Right renal cortex interstitium (tissue), 3 donors: Measurements from ENCODE around the gene SMARCA2. TPM values are rescaled to one million over a fixed set of nuclear protein-coding genes. Genes with fewer than 3 reads are reported as not detected.

Experiments used
- DNase-seq, 3 donors: peaks; one replicate each; pipeline ENCODE4 v3.0.0-alpha.2; 2013; ENCODE audit warnings: low read depth in 3 of 3, low spot score in 2 of 3
- polyA plus RNA-seq, 3 donors: library from polyadenylated mRNA; unstranded; fragments of 120-200 nt; gene quantifications; one replicate each; pipeline ENCODE4 v1.2.1, GENCODE V29; 2013; ENCODE audit not compliant: insufficient read length in 3 of 3

The SMARCA2 gene
- polyA plus RNA-seq, 3 donors: 129 to 164 (median 163) TPM

DNA sequence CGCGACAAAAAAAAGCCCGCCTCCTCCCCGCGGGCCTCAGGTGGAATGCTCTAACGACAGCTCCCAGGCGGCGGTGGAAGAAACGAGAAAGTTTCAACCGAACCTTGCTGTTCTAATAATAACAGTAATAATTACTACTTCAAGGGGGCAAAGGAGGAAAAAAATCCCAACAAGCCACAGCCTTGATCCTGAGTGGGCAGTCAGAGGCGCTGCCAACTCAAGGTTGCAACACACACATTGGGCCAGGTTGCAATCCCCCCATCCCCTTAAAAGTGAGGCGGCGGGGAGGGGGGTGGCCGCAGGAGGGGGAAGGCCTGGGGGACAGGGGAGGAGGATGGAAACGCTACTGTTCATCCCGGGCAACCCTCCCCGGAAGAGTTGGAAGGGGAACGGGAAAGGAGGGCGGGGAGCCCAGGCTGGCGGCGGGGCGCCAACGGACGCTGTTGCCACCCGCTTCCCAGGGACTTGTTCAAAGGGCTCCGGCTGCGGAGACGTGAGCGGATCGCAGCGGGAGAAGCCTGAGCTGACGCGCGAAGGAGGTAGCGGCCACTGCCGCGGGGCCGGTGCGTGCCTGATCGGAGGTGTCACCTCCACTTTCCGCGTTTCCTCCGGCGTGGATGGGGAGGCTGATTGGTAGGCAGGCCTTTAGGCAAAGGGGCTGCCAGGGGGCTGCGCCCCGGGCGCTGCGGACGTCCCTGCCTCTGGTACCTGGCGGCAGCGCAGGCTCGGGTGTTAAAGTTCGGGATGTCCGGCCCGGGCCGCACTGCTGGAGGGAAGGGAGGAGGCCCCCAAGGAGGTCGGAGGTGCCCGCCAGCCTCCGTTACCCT, 647 bp downstream of the SMARCA2 start:
- no peak for DNase-seq

DNA sequence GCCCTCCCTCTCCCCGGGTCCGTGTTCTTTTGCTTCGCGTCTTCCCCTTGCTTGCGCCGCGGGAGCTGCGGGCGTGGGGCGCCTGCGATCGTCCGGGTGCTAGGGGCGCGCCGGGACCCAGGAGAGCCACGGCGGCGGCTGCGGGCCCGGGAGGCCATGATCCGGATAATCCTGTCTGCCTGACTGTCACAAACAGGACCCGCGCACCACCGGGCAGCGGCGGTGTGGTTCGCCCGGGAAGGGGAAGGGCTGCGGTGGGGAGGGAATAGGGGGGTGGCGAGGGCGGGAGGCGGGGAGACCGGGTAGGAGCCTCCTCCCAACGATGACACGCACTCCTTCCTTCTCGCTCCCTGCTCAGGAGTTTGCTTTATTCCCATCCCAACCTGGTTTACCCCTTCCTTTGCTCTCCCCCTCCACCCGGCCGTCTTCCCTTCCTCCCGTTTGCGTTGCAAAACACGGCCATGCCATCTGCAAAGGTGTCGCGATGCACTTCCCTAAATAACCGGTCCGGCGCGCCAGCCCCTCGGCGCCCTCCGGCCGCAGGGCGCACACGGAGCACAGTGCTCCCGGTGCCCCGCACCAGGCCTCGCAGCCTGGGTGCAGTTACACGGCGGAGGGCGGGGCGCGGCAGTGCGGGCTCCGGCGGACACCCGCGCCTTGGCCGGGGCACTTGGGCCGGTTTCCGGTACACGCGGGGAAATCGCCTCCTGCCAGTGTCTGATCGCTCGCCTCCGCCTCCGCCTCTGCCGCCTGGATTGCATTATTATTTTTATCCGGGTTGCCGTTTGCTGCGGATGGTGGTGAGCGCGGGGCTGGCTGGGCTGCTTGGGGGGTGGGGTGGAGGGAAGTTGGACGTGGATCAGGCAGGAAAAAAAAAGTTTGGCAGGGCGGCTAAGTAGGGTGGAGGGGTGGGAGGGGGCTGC, 1.5 kb downstream of the SMARCA2 start:
- DNase-seq: peak in 2 of 3 donors; percentile 45 to 47

DNA sequence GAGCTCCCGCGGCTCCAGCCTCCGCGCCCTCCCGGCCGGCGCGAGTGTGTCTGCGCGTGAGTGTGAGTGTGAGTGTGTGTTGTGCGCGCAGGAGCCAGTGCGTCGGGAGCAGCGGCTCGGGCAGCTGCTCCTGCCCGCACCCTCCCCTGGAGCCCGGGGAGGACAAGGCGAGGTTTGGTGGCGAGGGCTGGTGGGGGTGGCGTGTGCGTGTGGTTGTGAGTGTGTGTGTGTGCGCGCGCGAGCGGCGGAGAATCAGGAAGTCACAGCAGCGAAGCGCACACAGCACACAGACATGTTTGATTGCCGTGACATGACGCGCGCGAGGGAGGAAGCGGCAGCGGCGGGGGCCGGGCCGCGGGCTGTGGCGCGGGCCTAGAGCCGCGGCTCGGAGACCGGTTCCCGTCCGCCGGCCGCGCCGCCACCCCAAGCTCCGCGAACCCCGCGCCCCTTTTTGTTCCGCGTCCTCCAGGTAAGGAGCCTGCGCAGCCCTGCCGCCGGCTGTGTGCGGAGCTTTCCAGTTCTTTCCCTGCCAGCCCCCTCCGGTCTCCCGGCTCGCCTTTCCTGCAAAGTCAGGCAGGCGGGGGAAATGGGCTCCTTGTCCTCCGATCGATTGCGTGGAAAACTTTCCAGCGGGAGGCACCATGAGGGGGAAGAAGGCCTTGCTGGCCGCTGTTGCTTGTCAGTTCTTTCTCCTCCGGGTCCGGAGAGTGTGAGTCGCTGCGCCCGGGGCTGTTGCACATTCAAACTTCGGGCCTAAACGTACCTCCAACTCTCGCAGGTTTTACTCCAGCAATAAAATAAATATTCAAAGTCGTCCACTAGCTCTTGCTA, 2.4 kb downstream of the SMARCA2 start:
- peak; percentile 48 to 53 (median 51) for DNase-seq

DNA sequence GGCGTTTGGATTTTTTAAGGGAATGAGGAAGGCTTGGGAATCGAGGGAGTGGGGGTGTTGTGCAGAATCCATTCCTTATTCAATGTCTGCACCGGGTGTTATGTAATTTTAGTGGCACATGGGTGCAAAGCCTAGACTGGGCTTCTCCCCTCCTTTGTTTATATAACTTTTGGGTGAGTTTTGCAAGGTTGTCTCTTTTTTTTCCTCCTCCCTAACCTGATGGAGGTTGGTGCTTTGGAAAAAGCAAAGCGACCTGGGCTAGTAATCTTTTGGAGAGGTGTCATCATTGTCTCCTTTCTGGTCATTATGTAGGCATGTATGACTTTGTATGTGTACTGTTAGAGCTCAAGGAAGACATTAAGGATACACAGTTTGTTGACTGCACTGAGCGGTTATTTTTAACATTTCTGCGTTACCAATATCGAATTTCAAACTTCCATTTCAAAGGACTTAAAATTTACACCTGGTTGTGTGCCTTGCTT, 3.1 kb downstream of the SMARCA2 start:
- DNase-seq: no peak

DNA sequence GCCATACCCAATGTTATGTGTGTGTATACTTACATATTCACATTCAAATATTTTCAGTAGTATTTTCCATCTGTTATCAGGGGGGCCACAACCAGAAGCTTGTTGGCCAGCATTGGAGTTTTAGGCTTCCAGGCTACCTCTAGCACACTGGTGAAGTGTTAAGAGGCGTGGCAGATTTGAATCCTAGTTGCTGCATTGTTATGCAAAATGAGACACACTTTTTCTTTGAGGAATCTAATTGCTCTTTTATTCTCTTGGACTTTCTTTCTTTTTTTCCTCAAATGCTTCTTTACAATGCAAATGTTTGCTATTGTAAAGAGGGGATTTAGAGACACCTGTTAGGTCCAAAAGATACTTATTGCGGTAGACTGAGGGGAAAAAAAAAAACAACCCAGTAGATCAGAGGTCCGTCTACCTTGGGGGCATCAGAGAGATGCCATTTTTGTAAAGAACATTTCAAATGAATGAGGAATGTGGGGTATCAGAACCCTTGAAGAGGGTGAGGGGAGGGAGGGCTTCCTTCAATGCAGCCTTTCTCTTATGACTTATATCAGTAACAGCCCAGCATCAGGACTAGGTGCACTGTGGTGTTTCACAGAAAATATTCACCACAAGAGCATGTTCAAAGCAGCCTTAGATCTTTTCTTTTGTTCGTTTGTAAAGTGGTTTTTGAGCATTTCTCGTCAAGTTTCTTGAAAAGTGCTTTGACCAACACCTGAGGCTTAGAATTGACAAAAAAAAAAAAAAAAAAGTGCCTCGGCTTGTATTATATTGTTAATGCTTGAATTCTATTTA, 3.8 kb downstream of the SMARCA2 start:
- DNase-seq: no peak

DNA sequence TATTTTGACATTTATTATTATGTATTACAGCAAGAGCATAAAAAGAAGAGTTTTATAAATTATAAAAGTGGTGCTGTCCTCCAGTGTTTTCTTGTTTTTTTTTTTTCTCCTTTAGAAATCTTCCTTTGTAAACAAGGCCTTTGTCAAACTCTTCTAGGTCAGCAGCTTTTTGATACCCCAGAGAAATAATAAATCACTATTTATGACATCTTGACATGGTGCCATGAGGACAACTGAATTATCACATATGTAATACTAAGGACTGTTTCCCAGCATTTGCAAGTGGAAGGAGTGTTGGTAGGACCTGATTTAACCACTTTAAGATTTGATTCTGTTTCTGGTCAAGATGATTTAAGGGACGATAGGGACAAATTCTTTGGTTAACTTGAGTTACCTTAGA, 4.6 kb downstream of the SMARCA2 start:
- DNase-seq: no peak

DNA sequence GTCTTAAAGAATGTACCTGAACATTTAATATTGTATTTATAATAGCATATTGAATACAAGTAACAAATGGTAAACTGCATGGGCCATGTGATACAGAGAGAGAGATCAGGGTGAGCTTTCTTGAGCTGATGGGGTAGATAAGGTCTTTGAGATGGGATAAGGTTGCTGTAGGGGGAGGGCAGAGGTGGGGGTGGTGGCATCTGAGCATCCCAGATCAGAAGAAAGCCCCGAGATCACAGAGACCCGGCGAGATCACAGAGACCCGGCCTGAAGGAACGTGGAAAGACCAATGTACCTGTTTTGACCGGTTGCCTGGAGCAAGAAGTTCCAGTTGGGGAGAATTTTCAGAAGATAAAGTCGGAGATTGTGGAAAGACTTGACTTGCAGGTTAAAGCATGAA, 6.6 kb downstream of the SMARCA2 start:
- DNase-seq: no peak

DNA sequence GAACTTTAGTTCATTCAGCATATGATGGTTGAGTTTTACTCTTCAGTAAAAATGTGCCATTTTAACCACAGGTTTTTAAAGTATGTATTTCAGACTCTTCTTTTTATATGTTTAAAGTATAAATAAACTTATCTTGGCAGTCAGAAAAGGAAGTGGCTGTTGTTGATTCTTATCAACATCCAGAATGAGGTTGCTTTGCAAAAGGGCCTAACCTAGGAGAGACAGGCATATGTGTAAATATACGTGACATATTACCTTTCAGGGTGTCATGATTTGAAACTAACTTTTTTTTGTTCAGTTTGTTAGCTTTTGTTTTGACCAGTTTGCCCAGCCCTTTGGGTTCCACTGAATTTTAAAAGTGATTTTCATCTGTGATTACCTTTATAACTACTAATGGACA, 7.4 kb downstream of the SMARCA2 start:
- no peak for DNase-seq

DNA sequence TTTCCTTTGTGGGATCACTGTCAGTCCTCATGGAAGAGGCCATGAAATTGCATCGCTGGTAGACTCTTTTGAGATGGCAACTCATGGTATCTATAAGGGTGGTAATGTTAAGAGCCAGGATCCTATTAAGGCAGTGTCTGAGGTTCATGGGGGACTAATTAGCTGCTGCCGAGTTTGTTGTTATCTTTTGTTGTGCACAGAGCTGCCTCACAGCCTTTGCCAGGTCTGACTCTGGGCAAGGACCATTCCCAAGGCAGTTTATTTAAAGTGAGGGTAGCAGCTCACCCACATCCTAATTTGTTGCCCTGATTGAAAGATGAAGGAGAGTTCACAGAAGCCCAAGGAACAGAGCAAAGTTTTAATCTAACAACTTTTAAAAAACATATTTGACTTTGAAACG, 7.9 kb downstream of the SMARCA2 start:
- DNase-seq: no peak

DNA sequence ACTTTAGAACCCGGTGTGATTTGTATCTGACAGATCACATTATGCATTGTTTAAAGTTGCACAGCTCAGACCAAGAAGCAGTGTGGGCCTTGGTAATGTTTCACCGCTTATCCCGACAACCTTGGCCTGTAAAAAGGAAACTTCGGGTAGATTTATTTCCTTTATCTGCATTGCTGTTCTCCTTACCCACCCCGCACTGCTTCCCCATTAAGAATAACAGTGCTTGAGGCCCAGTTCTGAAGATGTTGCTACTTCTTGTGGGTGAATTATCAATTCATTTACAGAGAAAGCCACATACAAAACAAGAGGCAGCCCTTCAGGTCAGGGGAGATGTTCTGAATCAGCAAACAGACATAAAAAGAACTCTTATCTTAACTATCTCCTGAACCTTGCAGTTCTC, 8.4 kb downstream of the SMARCA2 start:
- no peak for DNase-seq

DNA sequence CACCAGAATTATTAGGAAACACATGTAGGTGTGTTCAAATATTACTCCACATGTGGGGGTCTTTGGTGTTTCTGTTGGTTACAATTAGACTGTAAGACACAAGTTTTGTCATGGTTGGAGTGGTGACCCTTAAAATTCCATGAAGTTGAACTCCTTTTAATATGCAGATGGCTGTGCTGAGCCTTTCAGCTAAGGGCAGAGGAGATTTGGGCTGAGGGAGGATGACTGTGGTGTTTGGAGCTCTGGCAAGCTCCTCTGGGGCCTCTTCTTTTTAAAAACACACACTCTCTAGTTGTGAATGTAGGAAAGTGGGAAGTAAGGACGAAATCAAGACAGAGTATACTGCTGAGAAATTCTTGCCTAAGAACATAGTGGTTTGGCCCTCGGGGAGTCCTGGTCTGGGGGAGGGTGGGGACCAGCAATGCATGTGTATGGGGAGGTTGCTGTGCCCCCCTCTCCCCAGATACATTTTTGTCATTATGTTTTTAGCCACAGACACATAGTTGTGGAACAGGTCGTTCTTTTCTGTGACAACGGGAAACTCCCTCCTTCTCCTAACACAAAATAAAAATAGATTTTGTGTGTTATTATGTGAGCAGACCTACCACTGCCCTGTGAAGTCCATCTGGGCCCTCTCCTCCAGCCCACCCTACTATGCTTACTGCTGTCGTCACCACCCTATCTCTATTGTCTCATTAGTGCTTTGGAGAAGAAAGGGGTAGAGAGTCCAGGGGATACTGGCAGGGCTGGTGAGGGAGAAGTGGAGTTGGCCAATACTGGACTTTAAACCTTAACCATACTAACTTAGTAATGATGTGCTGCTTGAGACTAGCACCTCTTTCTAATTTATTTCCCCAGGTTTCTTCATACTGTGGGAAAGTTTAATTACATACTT, 10.0 kb downstream of the SMARCA2 start:
- DNase-seq: no peak

DNA sequence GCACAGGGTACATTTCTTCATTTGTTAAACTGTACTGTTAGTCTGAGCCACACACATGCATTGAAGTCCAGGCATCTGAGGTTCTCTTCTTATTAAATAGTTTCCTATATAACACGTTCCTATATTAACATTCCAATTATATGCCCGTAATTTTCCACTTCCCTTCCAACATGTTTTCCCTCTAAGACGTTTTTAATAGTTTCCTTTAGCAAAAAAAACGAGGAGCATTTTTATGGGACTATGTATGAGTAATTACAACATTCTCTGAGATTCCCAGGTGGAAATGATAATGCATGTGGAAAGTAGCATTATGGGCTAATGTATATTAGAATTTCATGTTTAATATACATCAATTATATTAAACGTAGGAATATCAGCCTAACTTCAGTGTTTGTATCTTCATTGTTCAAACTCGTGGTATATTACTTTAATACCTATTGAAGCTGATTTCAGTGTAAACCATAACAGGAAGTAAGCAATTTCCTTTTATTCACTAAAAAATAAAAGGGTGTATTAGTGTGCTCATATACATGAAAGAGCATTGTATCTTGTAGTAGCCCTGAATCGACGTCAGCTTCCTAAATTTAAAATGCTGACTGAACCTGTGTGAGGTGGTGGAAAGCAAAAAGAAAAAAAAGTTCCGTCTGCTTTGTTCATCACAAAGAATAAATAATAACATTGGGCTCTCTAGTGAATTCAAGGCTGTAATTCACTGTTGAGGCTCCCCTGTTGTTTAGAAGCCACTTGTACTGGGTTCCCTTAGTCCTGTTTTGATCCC, 11.3 kb downstream of the SMARCA2 start:
- no peak for DNase-seq

DNA sequence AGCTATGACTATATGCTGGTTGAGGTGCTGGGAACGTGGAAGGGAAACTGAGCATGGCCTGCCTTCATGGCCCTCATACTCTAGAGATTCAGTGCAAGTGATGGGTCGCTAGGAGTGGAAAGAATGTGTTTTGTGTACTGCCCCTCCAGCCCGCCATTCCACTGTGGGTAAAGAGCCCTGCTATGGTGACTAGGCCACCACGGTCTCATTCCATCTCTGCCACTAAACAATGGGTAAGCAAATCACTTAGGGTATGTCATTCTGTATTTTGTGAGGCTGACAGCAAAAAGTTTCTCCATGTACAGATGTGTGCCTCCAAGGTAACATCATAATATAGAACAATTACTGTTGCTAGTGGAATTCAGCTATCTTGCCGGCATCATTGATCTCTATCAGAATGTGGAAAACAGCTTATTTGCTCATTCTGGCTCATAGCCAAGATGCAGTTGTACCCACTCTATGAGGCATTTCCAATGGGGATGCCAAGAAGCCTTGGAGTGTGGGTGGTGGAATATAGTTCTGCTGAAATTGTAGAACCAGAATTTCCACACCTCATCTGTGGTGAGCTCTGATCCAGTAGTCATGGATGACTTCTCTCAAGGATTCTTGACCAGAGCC, 12.5 kb downstream of the SMARCA2 start:
- no peak for DNase-seq

DNA sequence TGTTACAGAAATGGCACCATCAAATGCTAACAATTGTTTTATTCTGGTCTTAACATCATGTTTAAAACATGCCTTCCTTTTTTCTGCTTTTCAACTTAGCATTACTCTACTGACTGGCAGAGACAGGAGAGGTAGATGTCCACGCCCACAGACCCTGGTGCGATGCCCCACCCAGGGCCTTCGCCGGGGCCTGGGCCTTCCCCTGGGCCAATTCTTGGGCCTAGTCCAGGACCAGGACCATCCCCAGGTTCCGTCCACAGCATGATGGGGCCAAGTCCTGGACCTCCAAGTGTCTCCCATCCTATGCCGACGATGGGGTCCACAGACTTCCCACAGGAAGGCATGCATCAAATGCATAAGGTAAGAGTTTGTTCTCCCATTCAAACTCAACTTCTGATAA, 13.7 kb downstream of the SMARCA2 start:
- DNase-seq: no peak

DNA sequence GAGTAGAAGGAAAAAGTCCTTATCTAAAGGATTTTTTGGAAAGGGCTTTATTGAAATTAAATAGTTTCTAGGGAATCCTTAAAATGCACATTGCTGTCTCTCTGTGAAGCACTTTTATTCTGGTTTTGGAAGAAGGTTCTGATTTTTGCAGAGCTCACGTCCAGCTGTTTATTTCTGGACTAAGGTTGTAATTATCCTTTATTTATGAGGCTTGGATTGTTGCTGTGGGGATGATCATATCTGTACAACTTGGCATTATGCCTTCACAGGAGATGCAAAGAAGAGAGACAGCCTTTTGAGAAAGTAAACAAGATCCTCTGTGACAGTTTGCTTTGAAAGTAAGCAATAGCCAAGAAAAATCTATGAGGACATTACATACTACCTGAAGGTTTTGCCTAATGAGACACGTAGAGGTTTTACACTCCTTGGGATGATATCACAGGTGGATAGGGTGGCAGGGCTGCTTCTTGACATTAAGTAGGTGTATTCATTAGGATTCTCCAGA, 14.6 kb downstream of the SMARCA2 start:
- DNase-seq: no peak

DNA sequence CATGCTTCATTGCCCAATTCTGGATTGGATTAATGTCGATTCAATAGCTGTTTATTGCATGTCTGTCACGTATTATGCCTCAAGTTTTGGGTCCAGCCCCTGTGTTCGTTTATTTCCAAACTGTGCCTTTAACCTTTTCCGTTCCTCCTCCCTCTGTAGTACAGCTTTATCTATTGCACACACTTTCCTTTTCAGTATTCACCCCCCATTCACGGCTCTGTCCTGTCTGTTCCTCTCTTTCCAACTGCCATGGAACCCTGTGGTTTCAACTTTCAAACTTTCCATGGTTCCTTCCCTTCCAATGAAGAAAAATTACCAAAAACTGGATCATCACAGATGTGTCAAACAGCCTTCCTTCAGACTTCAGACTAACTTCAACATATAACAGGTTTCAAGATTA, 17.1 kb downstream of the SMARCA2 start:
- DNase-seq: no peak

DNA sequence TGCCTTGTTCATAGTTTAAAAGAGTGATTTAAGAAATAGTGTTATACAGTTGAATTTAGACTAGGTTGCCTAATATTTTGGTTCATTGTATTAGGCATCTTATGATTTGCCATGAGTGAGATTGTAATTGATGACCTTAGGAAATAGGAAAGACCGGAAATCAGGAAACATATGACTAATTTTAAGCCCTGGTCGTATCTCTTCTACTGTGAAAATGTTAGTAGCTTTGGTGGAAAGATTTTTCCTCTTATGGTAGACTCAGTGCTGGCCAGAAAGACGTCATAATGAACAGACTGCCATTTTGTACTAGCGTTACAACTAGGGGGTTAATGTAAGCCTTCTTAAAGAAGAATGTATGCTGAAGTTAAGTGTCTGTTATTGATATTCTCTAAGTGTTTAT, 21.7 kb downstream of the SMARCA2 start:
- no peak for DNase-seq
